ENCODE data around the gene SH3YL1. TPM values are rescaled to one million over a fixed set of nuclear protein-coding genes. Genes with fewer than 3 reads are reported as not detected.
"Not testable (repeated sequence)": the region's sequence is repeated elsewhere in the genome, so short reads cannot be mapped to it uniquely, and the experiment has no call there.

SH3YL1 gene
- total RNA-seq, 1 donor from 2014 or later: 47.9 TPM

- Histone ChIP-seq H3F3A (ENCODE audit: low read depth) (no peaks in the 10 kb centered on the region), H4K20me1 (ENCODE audit: low read depth) (no peaks in the 10 kb centered on the region), H3K79me2 (ENCODE audit: low read depth) (no peaks in the 10 kb centered on the region), H3K27ac (no peak overlapping the region), H3K27me3 (no peaks in the 10 kb centered on the region), H3K4me1 (no peaks in the 10 kb centered on the region), H3K36me3 (no peaks in the 10 kb centered on the region), H2AFZ (replicated peaks) (no peak overlapping the region), H3K4me3 (no peak overlapping the region), H3K9ac (no peak overlapping the region), H3K4me2 (no peak overlapping the region), H3K9me3 (ENCODE audit: low read depth) (no peaks in the 10 kb centered on the region)
- TF ChIP-seq CTCF (IDR thresholded peaks at IDR 0.05): no peak
- TF ChIP-seq EZH2 (IDR thresholded peaks at IDR 0.05): no peak
- TF ChIP-seq EZH2phosphoT487 (IDR thresholded peaks at IDR 0.05): no peak
- Mint-ChIP-seq H3K36me3 (no peaks in the 10 kb centered on the region), H3K9me3 (peaks cover 5% of the 10 kb centered on the region), H3K4me1 (peaks cover 4% of the 10 kb centered on the region), H3K27me3 (ENCODE audit: insufficient read depth, low read depth) (no peaks in the 10 kb centered on the region), H3K27ac (no peak overlapping the region), H3K4me3 (no peak overlapping the region)
- no peak for DNase-seq (ENCODE audit: low spot score)
These were observed 87.7 kb downstream of the SH3YL1 start for GRCh38 chr2:175880-176820.

- Histone ChIP-seq H3K36me3 (no peaks in the 10 kb centered on the region), H3K9me3 (ENCODE audit: low read depth) (no peaks in the 10 kb centered on the region), H3K9ac (no peak overlapping the region), H3K4me1 (no peaks in the 10 kb centered on the region), H3K4me3 (no peak overlapping the region), H2AFZ (replicated peaks) (no peak overlapping the region), H3K4me2 (no peak overlapping the region), H3K27me3 (no peaks in the 10 kb centered on the region), H3K79me2 (ENCODE audit: low read depth) (no peaks in the 10 kb centered on the region), H4K20me1 (ENCODE audit: low read depth) (no peaks in the 10 kb centered on the region), H3F3A (ENCODE audit: low read depth) (no peaks in the 10 kb centered on the region), H3K27ac (no peak overlapping the region)
- H3K4me1 Mint-ChIP-seq: peaks cover 4% of the 10 kb centered on the region
- no peak for TF ChIP-seq EZH2phosphoT487 (IDR thresholded peaks at IDR 0.05)
- no peak for TF ChIP-seq CTCF (IDR thresholded peaks at IDR 0.05)
- TF ChIP-seq EZH2 (IDR thresholded peaks at IDR 0.05): no peak
- no peak for DNase-seq (ENCODE audit: low spot score)
- no peaks in the 10 kb centered on the region for H3K27me3 Mint-ChIP-seq (ENCODE audit: insufficient read depth, low read depth)
- no peak overlapping the region for H3K4me3 Mint-ChIP-seq
- H3K36me3 Mint-ChIP-seq: no peaks in the 10 kb centered on the region
- H3K27ac Mint-ChIP-seq: no peak overlapping the region
- peaks cover 5% of the 10 kb centered on the region for H3K9me3 Mint-ChIP-seq
These were observed 88.6 kb downstream of the SH3YL1 start for GRCh38 chr2:175161-175786.

- peak; percentile 37 for TF ChIP-seq CTCF (IDR thresholded peaks at IDR 0.05)
- H3K27me3 ChIP-seq; H3F3A ChIP-seq (ENCODE audit: low read depth); H3K9me3 ChIP-seq (ENCODE audit: low read depth); H3K27ac ChIP-seq; H3K4me3 ChIP-seq; H3K4me3 Mint-ChIP-seq; H3K4me1 ChIP-seq; H3K27me3 Mint-ChIP-seq (ENCODE audit: insufficient read depth, low read depth); H3K4me1 Mint-ChIP-seq; H3K36me3 ChIP-seq; H3K4me2 ChIP-seq; H3K9me3 Mint-ChIP-seq; H3K79me2 ChIP-seq (ENCODE audit: low read depth); H3K27ac Mint-ChIP-seq; H4K20me1 ChIP-seq (ENCODE audit: low read depth); H3K36me3 Mint-ChIP-seq; H2AFZ ChIP-seq (replicated peaks); H3K9ac ChIP-seq: not testable (repeated sequence)
- DNase-seq (ENCODE audit: low spot score): peak; percentile 12
These were observed 91.7 kb downstream of the SH3YL1 start for GRCh38 chr2:172120-172519.

Measured in neural progenitor cell (in vitro differentiated cells).